GM12872 (cell line): ENCODE results near the gene DHODH.
"Not testable (repeated sequence)": the region's sequence is repeated elsewhere in the genome, so short reads cannot be mapped to it uniquely, and the experiment has no call there.

Experiments
- TF ChIP-seq, protein P1 (sequence below): IDR thresholded peaks from 3 replicates; pipeline ENCODE4 v1.5.1; 2011; ENCODE audit warnings: low read depth, mild to moderate bottlenecking, low read length, moderate library complexity; ENCODE audit not compliant: insufficient read depth

The DHODH gene

GRCh38 chr16:72044825-72045359, 36.3 kb downstream of the DHODH start:
- TF ChIP-seq, protein P1, sequence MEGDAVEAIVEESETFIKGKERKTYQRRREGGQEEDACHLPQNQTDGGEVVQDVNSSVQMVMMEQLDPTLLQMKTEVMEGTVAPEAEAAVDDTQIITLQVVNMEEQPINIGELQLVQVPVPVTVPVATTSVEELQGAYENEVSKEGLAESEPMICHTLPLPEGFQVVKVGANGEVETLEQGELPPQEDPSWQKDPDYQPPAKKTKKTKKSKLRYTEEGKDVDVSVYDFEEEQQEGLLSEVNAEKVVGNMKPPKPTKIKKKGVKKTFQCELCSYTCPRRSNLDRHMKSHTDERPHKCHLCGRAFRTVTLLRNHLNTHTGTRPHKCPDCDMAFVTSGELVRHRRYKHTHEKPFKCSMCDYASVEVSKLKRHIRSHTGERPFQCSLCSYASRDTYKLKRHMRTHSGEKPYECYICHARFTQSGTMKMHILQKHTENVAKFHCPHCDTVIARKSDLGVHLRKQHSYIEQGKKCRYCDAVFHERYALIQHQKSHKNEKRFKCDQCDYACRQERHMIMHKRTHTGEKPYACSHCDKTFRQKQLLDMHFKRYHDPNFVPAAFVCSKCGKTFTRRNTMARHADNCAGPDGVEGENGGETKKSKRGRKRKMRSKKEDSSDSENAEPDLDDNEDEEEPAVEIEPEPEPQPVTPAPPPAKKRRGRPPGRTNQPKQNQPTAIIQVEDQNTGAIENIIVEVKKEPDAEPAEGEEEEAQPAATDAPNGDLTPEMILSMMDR: no peak

- TF ChIP-seq, protein P1: no peak
These were observed 40.6 kb downstream of the DHODH start for GRCh38 chr16:72049110-72049509.

DNA sequence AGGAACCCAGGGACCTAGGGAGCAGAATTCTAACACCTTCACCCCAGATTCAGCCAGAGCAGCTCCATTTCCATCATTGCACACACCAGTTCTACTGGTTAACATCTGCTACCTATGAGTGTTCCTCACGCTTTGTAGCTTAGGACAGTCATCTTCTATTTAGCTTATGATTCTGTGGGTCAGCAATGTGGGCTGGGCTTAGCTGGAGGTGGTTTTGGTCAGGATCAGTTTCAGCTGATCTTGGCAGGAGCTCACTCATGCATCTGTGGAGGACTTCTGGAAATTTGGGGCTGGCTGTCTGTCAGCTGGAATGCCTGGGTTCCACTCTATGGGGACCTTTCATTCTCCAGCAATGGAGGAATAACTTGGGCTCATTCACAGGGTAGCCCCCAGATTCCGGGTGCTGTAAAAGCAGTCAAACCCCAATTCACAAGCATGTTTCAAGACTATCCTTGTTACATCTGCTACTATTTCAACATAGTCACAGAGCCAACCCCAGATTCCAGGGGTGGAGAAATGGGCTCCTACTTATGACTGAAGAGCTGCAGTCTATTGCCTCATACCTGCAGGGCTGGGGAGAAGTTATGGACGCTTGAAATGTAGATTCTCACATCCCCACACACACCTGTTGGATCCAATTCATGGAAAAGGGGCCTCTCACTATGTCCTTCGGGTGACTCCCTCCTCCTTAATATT, 42.4 kb downstream of the DHODH start:
- TF ChIP-seq, protein P1: no peak

DNA sequence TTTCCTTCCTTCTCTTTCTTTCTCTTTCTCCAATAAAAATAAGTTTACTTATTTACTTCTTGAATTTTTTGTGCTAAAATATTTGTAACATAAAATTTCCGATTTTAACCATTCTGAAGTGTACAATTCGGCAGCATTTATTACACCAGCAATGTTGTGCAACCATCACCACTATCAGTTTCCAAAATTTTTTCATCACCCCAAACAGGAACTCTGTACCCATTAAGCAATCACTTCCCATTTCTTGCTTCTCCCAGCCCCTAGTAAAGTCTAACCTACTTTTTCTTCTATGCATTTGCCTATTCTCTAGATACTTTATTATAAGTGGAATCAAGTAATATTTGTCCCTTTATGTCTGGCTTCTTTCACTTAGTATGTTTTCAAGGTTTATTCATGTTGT, 43.3 kb downstream of the DHODH start:
- TF ChIP-seq, protein P1: no peak

DNA sequence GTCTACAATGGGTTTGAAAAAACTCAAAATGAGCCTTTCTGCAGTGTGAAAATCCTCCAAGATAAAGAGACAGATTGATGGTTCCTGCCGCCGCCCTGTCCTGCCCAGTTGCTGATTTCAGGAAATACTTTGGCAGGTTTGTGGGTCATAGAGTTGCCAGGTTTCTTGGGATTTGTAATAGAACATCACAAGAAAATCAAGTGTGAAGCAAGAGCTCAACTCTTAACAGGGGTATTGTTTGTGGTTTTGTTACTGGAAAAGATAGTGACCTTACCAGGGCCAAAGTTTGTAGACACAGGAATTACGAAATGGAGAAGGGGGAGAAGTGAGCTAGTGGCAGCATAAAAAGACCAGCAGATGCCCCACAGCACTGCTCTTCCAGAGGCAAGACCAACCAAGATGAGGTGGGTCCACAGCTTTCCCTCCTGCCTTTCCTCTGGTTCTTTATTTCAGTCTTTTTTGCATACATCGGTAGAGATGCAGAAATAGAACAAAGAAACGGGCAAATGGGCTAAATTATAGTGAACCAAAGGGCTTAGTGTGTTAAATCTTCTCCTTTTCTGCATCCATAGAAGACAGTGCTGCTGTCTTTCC, 45.8 kb downstream of the DHODH start, which contains the start of gene HP:
Gene HP (plus strand): TSS at position 252 of the 594 bp plus-strand sequence. CDS start 148 bp downstream, at position 400.
- TF ChIP-seq, protein P1: not testable (repeated sequence)

DNA sequence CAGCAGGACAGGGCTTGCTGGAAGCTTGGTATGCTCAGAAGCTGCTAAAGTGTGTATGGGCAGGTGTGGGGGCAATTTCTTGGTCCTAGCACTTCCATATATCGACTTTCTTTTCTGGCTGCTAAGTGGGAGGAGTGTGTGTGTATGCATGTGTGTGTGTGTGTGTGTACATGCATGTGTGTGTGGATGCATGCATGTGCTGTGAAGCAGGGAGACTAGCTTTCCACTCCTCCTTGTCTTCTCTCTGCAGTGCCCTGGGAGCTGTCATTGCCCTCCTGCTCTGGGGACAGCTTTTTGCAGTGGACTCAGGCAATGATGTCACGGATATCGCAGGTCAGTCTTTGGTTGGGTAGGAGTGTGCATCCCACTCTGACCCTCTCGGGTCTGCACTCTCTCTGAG, 47.4 kb downstream of the DHODH start:
- TF ChIP-seq, protein P1: no peak

DNA sequence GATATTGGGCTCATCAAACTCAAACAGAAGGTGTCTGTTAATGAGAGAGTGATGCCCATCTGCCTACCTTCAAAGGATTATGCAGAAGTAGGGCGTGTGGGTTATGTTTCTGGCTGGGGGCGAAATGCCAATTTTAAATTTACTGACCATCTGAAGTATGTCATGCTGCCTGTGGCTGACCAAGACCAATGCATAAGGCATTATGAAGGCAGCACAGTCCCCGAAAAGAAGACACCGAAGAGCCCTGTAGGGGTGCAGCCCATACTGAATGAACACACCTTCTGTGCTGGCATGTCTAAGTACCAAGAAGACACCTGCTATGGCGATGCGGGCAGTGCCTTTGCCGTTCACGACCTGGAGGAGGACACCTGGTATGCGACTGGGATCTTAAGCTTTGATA, 51.9 kb downstream of the DHODH start:
- TF ChIP-seq, protein P1: no peak
